PC-9 (cell line): ENCODE measurements around the gene KIF26B. TPM values are rescaled to one million over a fixed set of nuclear protein-coding genes. Genes with fewer than 3 reads are reported as not detected.

Experiments used
- BruUV-seq: library from RNA; stranded (reverse); fragments of 400-500 nt; replicated peaks from 2 replicates; lab custom pipeline; 2021; lab: Mats Ljungman, UMichigan
- CTCF ChIA-PET: fragments of 300-600 bp; sonication (Branson Sonifier 250); formaldehyde crosslinking; loops from one replicate; lab custom pipeline; 2022; ENCODE audit warnings: antibody characterized with exemption; lab: Charles Lee
- POLR2A ChIA-PET: fragments of 300-600 bp; sonication (Branson Sonifier 250); formaldehyde crosslinking; loops from one replicate; lab custom pipeline; 2022; ENCODE audit warnings: antibody characterized with exemption; ENCODE audit not compliant: unreplicated experiment; lab: Charles Lee
- DNase-seq, 2 experiments: peaks; one replicate each; pipeline versions ENCODE4 v3.0.0 to v3.0.0-alpha.2; 2015 to 2022; ENCODE audit warnings: mixed read lengths in 1 of 2
- H2AFZ ChIP-seq: fragments of 200-600 bp; sonication (generic); 2 replicates; pipeline ENCODE4 v1.8.1; 2017; ENCODE audit warnings: antibody characterized with exemption
- H3F3A ChIP-seq: fragments of 200-600 bp; sonication (generic); 2 replicates; pipeline ENCODE4 v1.8.1; 2017; ENCODE audit warnings: antibody characterized with exemption, mild to moderate bottlenecking, low read depth; ENCODE audit not compliant: insufficient read depth
- H3K27ac ChIP-seq: fragments of 200-600 bp; sonication (generic); 2 replicates; pipeline ENCODE4 v1.6.1; 2016; ENCODE audit warnings: mixed run types
- H3K27me3 ChIP-seq: fragments of 200-600 bp; sonication (generic); 2 replicates; pipeline ENCODE4 v1.6.1; 2016; ENCODE audit warnings: low read depth, mixed run types; ENCODE audit not compliant: insufficient read depth
- H3K36me3 ChIP-seq: fragments of 200-600 bp; sonication (generic); 2 replicates; pipeline ENCODE4 v1.6.1; 2016; ENCODE audit warnings: low read depth, mixed run types
- H3K4me1 ChIP-seq: fragments of 200-600 bp; sonication (generic); replicated peaks from 2 replicates; pipeline ENCODE4 v1.6.1; 2016; ENCODE audit warnings: mixed run types; ENCODE audit not compliant: insufficient read depth
- H3K4me2 ChIP-seq: fragments of 200-600 bp; sonication (generic); 2 replicates; pipeline ENCODE4 v1.6.1; 2017; ENCODE audit warnings: mixed run types
- H3K4me3 ChIP-seq: fragments of 200-600 bp; sonication (generic); 2 replicates; pipeline ENCODE4 v1.6.1; 2016; ENCODE audit warnings: mixed run types
- H3K79me2 ChIP-seq: fragments of 200-600 bp; sonication (generic); 2 replicates; pipeline ENCODE4 v1.6.1; 2017; ENCODE audit warnings: low read depth, mixed run types
- H3K9me2 ChIP-seq: fragments of 200-600 bp; sonication (generic); 2 replicates; pipeline ENCODE4 v1.8.1; 2017; ENCODE audit warnings: mild to moderate bottlenecking; ENCODE audit not compliant: insufficient read depth
- H3K9me3 ChIP-seq: fragments of 200-600 bp; sonication (generic); 2 replicates; pipeline ENCODE4 v1.8.1; 2016; ENCODE audit warnings: low read depth; ENCODE audit not compliant: insufficient read depth
- H4K20me1 ChIP-seq: fragments of 200-600 bp; sonication (generic); 2 replicates; pipeline ENCODE4 v1.8.1; 2017; ENCODE audit not compliant: insufficient read depth
- CTCF ChIP-seq: fragments of 200-600 bp; sonication (generic); conservative IDR thresholded peaks from 2 replicates; pipeline ENCODE4 v1.6.1; 2017; ENCODE audit warnings: mixed run types, antibody characterized with exemption, mild to moderate bottlenecking, moderate library complexity
- EZH2 ChIP-seq: fragments of 200-600 bp; sonication (generic); IDR thresholded peaks from 2 replicates; pipeline ENCODE4 v1.8.0; 2017; ENCODE audit warnings: antibody characterized with exemption, low read depth
- intact Hi-C: fragments of 100-400 bp; cut with micrococcal nuclease; formaldehyde crosslinking; loops from one replicate; pipeline ENCODE4 v1.10.0; 2022; ENCODE audit not compliant: unreplicated experiment
- total RNA-seq: library from RNA; stranded (reverse); gene quantifications from 2 replicates; pipeline ENCODE4 v1.2.3, GENCODE V29; 2021

KIF26B gene
- total RNA-seq, 1 experiment from 2014 or later: 0.11 TPM

- Histone ChIP-seq H3K79me2 (no peaks in the 10 kb centered on the region), H3F3A (no peaks in the 10 kb centered on the region), H3K36me3 (no peaks in the 10 kb centered on the region), H4K20me1 (no peaks in the 10 kb centered on the region), H3K27ac (no peak overlapping the region), H3K27me3 (peaks cover 24% of the 10 kb centered on the region), H3K9me3 (no peaks in the 10 kb centered on the region), H2AFZ (no peak overlapping the region), H3K4me1 (no peaks in the 10 kb centered on the region), H3K9me2 (no peaks in the 10 kb centered on the region), H3K4me3 (no peak overlapping the region), H3K4me2 (no peak overlapping the region)
- ChIA-PET CTCF (interaction anchor here (0.6 kb wide), 1 partner anchor 44 kb away, joined by 4 read pairs; no protein-coding TSS in a partner anchor), POLR2A (no interaction called here)
- TF ChIP-seq CTCF (no peak), EZH2 (no peak)
- no TSS peak for BruUV-seq
- no peak for DNase-seq
- intact Hi-C loops: no loop called here
These were observed 46.4 kb downstream of the KIF26B start for GRCh38 chr1:245201201-245201600.

- H3K9me2 ChIP-seq: no peaks in the 10 kb centered on the region
- peaks cover 2% of the 10 kb centered on the region; the same call in 1 of the 2 replicates for H3K9me3 ChIP-seq
- no peak overlapping the region for H3K4me2 ChIP-seq
- no peaks in the 10 kb centered on the region for H3F3A ChIP-seq
- ChIA-PET POLR2A (no interaction called here), CTCF (interaction anchor here (0.6 kb wide), 1 partner anchor 45 kb away, joined by 4 read pairs; no protein-coding TSS in a partner anchor)
- no peaks in the 10 kb centered on the region for H3K4me1 ChIP-seq
- H3K27me3 ChIP-seq: peaks cover 20% of the 10 kb centered on the region; the same call in 1 of the 2 replicates
- no TSS peak for BruUV-seq
- DNase-seq: no peak
- intact Hi-C loops: no loop called here
- no peak for TF ChIP-seq CTCF
- no peak for TF ChIP-seq EZH2
- no peaks in the 10 kb centered on the region for H4K20me1 ChIP-seq
- H2AFZ ChIP-seq: no peak overlapping the region
- no peak overlapping the region for H3K4me3 ChIP-seq
- H3K79me2 ChIP-seq: no peaks in the 10 kb centered on the region
- no peak overlapping the region for H3K27ac ChIP-seq
- no peaks in the 10 kb centered on the region for H3K36me3 ChIP-seq
These were observed 47.0 kb downstream of the KIF26B start for GRCh38 chr1:245201827-245202226.

- Histone ChIP-seq H3K27ac (no peak overlapping the region), H3K4me3 (no peak overlapping the region), H3K79me2 (no peaks in the 10 kb centered on the region), H4K20me1 (no peaks in the 10 kb centered on the region), H3K4me2 (no peak overlapping the region), H3K9me2 (no peaks in the 10 kb centered on the region), H3K36me3 (no peaks in the 10 kb centered on the region), H3F3A (no peaks in the 10 kb centered on the region), H3K27me3 (peaks cover 28% of the 10 kb centered on the region), H2AFZ (no peak overlapping the region), H3K9me3 (peaks cover 17% of the 10 kb centered on the region), H3K4me1 (no peaks in the 10 kb centered on the region)
- BruUV-seq: no TSS peak
- intact Hi-C loops: no loop called here
- ChIA-PET POLR2A (no interaction called here), CTCF (no interaction called here)
- no peak for TF ChIP-seq EZH2
- TF ChIP-seq CTCF: no peak
- no peak for DNase-seq
These were observed 50.6 kb downstream of the KIF26B start for GRCh38 chr1:245205396-245205795.
